ENCODE data around the gene VILL.

- TF ChIP-seq MXI1 (IDR thresholded peaks at IDR 0.05; ENCODE audit: low read depth, low read length): no peak
- TF ChIP-seq CHD2 (IDR thresholded peaks at IDR 0.05; ENCODE audit: low read length, partially characterized antibody): no peak
- TF ChIP-seq POLR2AphosphoS5 (IDR thresholded peaks at IDR 0.05; ENCODE audit: low read depth, low read length): no peak
These were observed 6.8 kb downstream of the VILL start for GRCh38 chr3:37997342-37997741.

Measured in SK-N-SH (cell line).